HCT116 (cell line): ENCODE results near the gene CACNA1C. TPM values are rescaled to one million over a fixed set of nuclear protein-coding genes. Genes with fewer than 3 reads are reported as not detected.
A peak's percentile ranks its signal among the peaks of the same experiment; 100 is the strongest.

Source experiments
- ATAC-seq: fragments of 200-7000 bp; cut with Tn5 transposase; 2 replicates; pipeline ENCODE4 v1.9.1; 2020; ENCODE audit warnings: mild to moderate bottlenecking, moderate library complexity
- BruUV-seq: library from RNA; stranded (reverse); fragments of 400-500 nt; replicated peaks from 2 replicates; lab custom pipeline; 2021; lab: Mats Ljungman, UMichigan
- CTCF ChIA-PET: fragments of 300-600 bp; sonication (Branson Sonifier 250); formaldehyde crosslinking; loops from one replicate; lab custom pipeline; 2021; ENCODE audit warnings: antibody characterized with exemption; lab: Charles Lee
- POLR2A ChIA-PET: fragments of 300-600, 350-600 bp; sonication (Branson Sonifier 250); formaldehyde crosslinking; loops from one replicate; lab custom pipeline; 2021; ENCODE audit warnings: antibody characterized with exemption; lab: Charles Lee
- RAD21 ChIA-PET, 2 experiments: fragments of 300-600 bp; sonication (Branson Sonifier 250); formaldehyde crosslinking; loops; one replicate each; lab custom pipeline; 2023; ENCODE audit warnings: low total read pairs in 2 of 2; ENCODE audit not compliant: uncharacterized antibody in 2 of 2, unreplicated experiment in 2 of 2, low non-redundant PET in 1 of 2; lab: Charles Lee
- DNase-seq: peaks from one replicate; pipeline ENCODE4 v3.0.0-alpha.2; 2010; ENCODE audit warnings: low read depth, low spot score
- H2AFZ ChIP-seq: fragments of 200-600 bp; shearing (Covaris generic), sonication (generic); 2 replicates; pipeline ENCODE4 v1.6.1; 2017; ENCODE audit warnings: low read depth, mixed run types, mixed read lengths, antibody characterized with exemption, low read length; ENCODE audit not compliant: poor library complexity, severe bottlenecking
- H3K27ac ChIP-seq: 2 replicates; pipeline ENCODE4 v1.5.1; 2012; ENCODE audit warnings: low read depth, low read length
- H3K27me3 ChIP-seq: fragments of 200-600 bp; sonication (generic); 2 replicates; pipeline ENCODE4 v1.6.1; 2016; ENCODE audit warnings: mixed run types, low read length, mixed read lengths; ENCODE audit not compliant: insufficient read depth
- H3K36me3 ChIP-seq, 2 experiments: fragments of 200-500 bp in 1 of 2; fragments of 200-600 bp in 1 of 2; sonication (Bioruptor generic) in 1 of 2; sonication (generic) in 1 of 2; 2 replicates each; pipeline versions ENCODE4 v1.5.1 to v1.6.1; 2014 to 2016; ENCODE audit warnings: low read length in 2 of 2, inconsistent platforms in 1 of 2, mixed read lengths in 1 of 2, mixed run types in 1 of 2; ENCODE audit not compliant: insufficient read depth in 2 of 2, control insufficient read depth in 1 of 2
- H3K4me1 ChIP-seq, 2 experiments: fragments of 200-600 bp in 1 of 2; sonication (generic) in 1 of 2; 2 replicates each; pipeline versions ENCODE4 v1.5.1 to v1.6.1; 2012 to 2017; ENCODE audit warnings: low read length in 2 of 2, inconsistent platforms in 1 of 2, mild to moderate bottlenecking in 1 of 2, mixed read lengths in 1 of 2, mixed run types in 1 of 2, moderate library complexity in 1 of 2; ENCODE audit not compliant: insufficient read depth in 2 of 2, control insufficient read depth in 1 of 2
- H3K4me2 ChIP-seq: fragments of 200-600 bp; sonication (generic); 2 replicates; pipeline ENCODE4 v1.6.1; 2017; ENCODE audit warnings: mixed run types, low read length, mixed read lengths
- H3K4me3 ChIP-seq, 2 experiments: fragments of 200-600 bp in 1 of 2; sonication (generic) in 1 of 2; replicated peaks in 1 of 2; 2 replicates each; pipeline ENCODE4 v1.5.1; 2011 to 2016; ENCODE audit warnings: low read length in 2 of 2, control low read depth in 1 of 2, low read depth in 1 of 2, mild to moderate bottlenecking in 1 of 2, mixed read lengths in 1 of 2, mixed run types in 1 of 2
- H3K79me2 ChIP-seq: fragments of 200-600 bp; sonication (generic); 2 replicates; pipeline ENCODE4 v1.6.1; 2017; ENCODE audit warnings: mild to moderate bottlenecking, mixed run types, low read length, moderate library complexity, mixed read lengths; ENCODE audit not compliant: insufficient read depth
- H3K9ac ChIP-seq: fragments of 200-600 bp; sonication (generic); 2 replicates; pipeline ENCODE4 v1.6.1; 2016; ENCODE audit warnings: low read length, mixed read lengths
- H3K9me2 ChIP-seq: fragments of 200-600 bp; sonication (generic), shearing (Covaris generic); 2 replicates; pipeline ENCODE4 v1.6.1; 2017; ENCODE audit warnings: mixed run types, mild to moderate bottlenecking, moderate library complexity; ENCODE audit not compliant: insufficient read depth
- H3K9me3 ChIP-seq, 2 experiments: fragments of 200-500 bp in 1 of 2; fragments of 200-600 bp in 1 of 2; sonication (Bioruptor generic) in 1 of 2; sonication (generic) in 1 of 2; 2 replicates each; pipeline ENCODE4 v1.6.1; 2014 to 2017; ENCODE audit warnings: low read length in 2 of 2, mixed read lengths in 2 of 2, inconsistent platforms in 1 of 2, low read depth in 1 of 2, mild to moderate bottlenecking in 1 of 2, mixed run types in 1 of 2, moderate library complexity in 1 of 2; ENCODE audit not compliant: control insufficient read depth in 1 of 2, insufficient read depth in 1 of 2
- H4K20me1 ChIP-seq: fragments of 200-600 bp; sonication (generic), shearing (Covaris generic); 2 replicates; pipeline ENCODE4 v1.6.1; 2017; ENCODE audit warnings: mixed run types, mild to moderate bottlenecking, moderate library complexity; ENCODE audit not compliant: insufficient read depth
- CBX3 ChIP-seq: IDR thresholded peaks from 2 replicates; pipeline ENCODE4 v1.6.1; 2012; ENCODE audit warnings: low read depth
- CEBPB ChIP-seq: IDR thresholded peaks from 2 replicates; pipeline ENCODE4 v1.6.1; 2012; ENCODE audit warnings: low read depth
- EGR1 ChIP-seq: IDR thresholded peaks from 2 replicates; pipeline ENCODE4 v1.6.1; 2012; ENCODE audit warnings: low read depth
- ELF1 ChIP-seq: IDR thresholded peaks from 2 replicates; pipeline ENCODE4 v1.6.1; 2012; ENCODE audit warnings: low read depth, borderline replicate concordance
- EZH2phosphoT487 ChIP-seq: fragments of 200-600 bp; IDR thresholded peaks from 2 replicates; pipeline ENCODE4 v1.6.1; 2018; ENCODE audit warnings: antibody characterized with exemption, borderline replicate concordance
- FOSL1 ChIP-seq: IDR thresholded peaks from 2 replicates; pipeline ENCODE4 v1.6.1; 2012; ENCODE audit warnings: low read depth
- JUND ChIP-seq: IDR thresholded peaks from 2 replicates; pipeline ENCODE4 v1.6.1; 2012
- MAX ChIP-seq: IDR thresholded peaks from 2 replicates; pipeline ENCODE4 v1.6.1; 2012
- POLR2A ChIP-seq: IDR thresholded peaks from 2 replicates; pipeline ENCODE4 v1.7.0; 2011; ENCODE audit warnings: borderline replicate concordance; ENCODE audit not compliant: insufficient read depth, insufficient read length; ENCODE audit errors: extremely low read depth
- POLR2AphosphoS5 ChIP-seq: IDR thresholded peaks from 2 replicates; pipeline ENCODE4 v1.6.1; 2011; ENCODE audit warnings: mild to moderate bottlenecking, low read depth, low read length, moderate library complexity
- REST ChIP-seq: IDR thresholded peaks from 2 replicates; pipeline ENCODE4 v1.6.1; 2012; ENCODE audit warnings: low read depth
- SIN3A ChIP-seq: IDR thresholded peaks from 2 replicates; pipeline ENCODE4 v1.6.1; 2012; ENCODE audit warnings: low read depth
- SP1 ChIP-seq: IDR thresholded peaks from 2 replicates; pipeline ENCODE4 v1.6.1; 2012; ENCODE audit warnings: low read depth
- SRF ChIP-seq: IDR thresholded peaks from 2 replicates; pipeline ENCODE4 v1.6.1; 2012; ENCODE audit warnings: low read depth
- TCF7L2 ChIP-seq: IDR thresholded peaks from 2 replicates; pipeline ENCODE4 v1.7.0; 2011; ENCODE audit warnings: borderline replicate concordance, inconsistent platforms; ENCODE audit not compliant: insufficient read depth, insufficient read length; ENCODE audit errors: extremely low read depth
- ZNF274 ChIP-seq: fragments of 200-500 bp; sonication (Bioruptor generic); IDR thresholded peaks from 2 replicates; pipeline ENCODE4 v1.6.1; 2014; ENCODE audit warnings: mild to moderate bottlenecking, low read depth, low read length, inconsistent platforms
- intact Hi-C: fragments of 100-400 bp; cut with micrococcal nuclease; formaldehyde crosslinking; loops from 2 replicates; pipeline ENCODE4 v1.10.0; 2022
- total RNA-seq: library from RNA; stranded (reverse); gene quantifications from one replicate; pipeline ENCODE4 v1.2.1, GENCODE V29; 2021; ENCODE audit not compliant: unreplicated experiment

Gene CACNA1C
- total RNA-seq, 1 experiment from 2014 or later: 0.05 TPM

- intact Hi-C loops: loop anchor here (10.0 kb wide), 1 partner anchor 1441 kb away; no protein-coding TSS in a partner anchor
- no peaks in the 10 kb centered on the region for H3K79me2 ChIP-seq
- POLR2A ChIA-PET: no interaction called here
- no peaks in the 10 kb centered on the region for H3K9me3 ChIP-seq
- TF ChIP-seq TCF7L2 (no peak), FOSL1 (no peak), SIN3A (no peak), SP1 (no peak), CBX3 (no peak), ZNF274 (no peak), SRF (no peak), JUND (no peak), POLR2AphosphoS5 (no peak), MAX (no peak), POLR2A (no peak), CEBPB (no peak)
- no peak overlapping the region for H3K27ac ChIP-seq
- BruUV-seq: no TSS peak
- RAD21 ChIA-PET: no interaction called here
- ATAC-seq (no peak), DNase-seq (no peak)
- H3K9ac ChIP-seq: no peak overlapping the region
- no peak overlapping the region for H2AFZ ChIP-seq
- H3K9me2 ChIP-seq: no peaks in the 10 kb centered on the region
- H4K20me1 ChIP-seq: no peaks in the 10 kb centered on the region
- no peak overlapping the region for H3K4me2 ChIP-seq
- H3K4me3 ChIP-seq: no peak overlapping the region
- H3K27me3 ChIP-seq: no peaks in the 10 kb centered on the region
- peaks cover 49 to 68% of the 10 kb centered on the region in 2 experiments for H3K4me1 ChIP-seq
- CTCF ChIA-PET: no interaction called here
- H3K36me3 ChIP-seq: no peaks in the 10 kb centered on the region
Measured at GRCh38 chr12:2334271-2334670, 281.5 kb downstream of the CACNA1C start.

GRCh38 chr12:2334689-2335088, 281.9 kb downstream of the CACNA1C start:
- Histone ChIP-seq H3K27me3 (no peaks in the 10 kb centered on the region), H3K4me3 (no peak overlapping the region), H3K36me3 (no peaks in the 10 kb centered on the region), H4K20me1 (no peaks in the 10 kb centered on the region), H2AFZ (no peak overlapping the region), H3K27ac (no peak overlapping the region), H3K79me2 (no peaks in the 10 kb centered on the region), H3K9ac (no peak overlapping the region), H3K9me2 (no peaks in the 10 kb centered on the region), H3K9me3 (no peaks in the 10 kb centered on the region), H3K4me1 (peaks cover 51 to 72% of the 10 kb centered on the region in 2 experiments), H3K4me2 (peak overlapping the region; percentile 72; the same call in 1 of the 2 replicates)
- POLR2A ChIA-PET: no interaction called here
- CTCF ChIA-PET: no interaction called here
- ATAC-seq (no peak), DNase-seq (no peak)
- BruUV-seq: no TSS peak
- TF ChIP-seq SP1 (no peak), EZH2phosphoT487 (no peak), CEBPB (no peak), MAX (no peak), ELF1 (no peak), POLR2AphosphoS5 (no peak), EGR1 (no peak), REST (no peak), JUND (no peak), CBX3 (no peak), SIN3A (no peak)
- intact Hi-C loops: loop anchor here (10.0 kb wide), 1 partner anchor 1440 kb away; no protein-coding TSS in a partner anchor
- RAD21 ChIA-PET: no interaction called here
